ENCODE results near the gene RBM26.

DNA sequence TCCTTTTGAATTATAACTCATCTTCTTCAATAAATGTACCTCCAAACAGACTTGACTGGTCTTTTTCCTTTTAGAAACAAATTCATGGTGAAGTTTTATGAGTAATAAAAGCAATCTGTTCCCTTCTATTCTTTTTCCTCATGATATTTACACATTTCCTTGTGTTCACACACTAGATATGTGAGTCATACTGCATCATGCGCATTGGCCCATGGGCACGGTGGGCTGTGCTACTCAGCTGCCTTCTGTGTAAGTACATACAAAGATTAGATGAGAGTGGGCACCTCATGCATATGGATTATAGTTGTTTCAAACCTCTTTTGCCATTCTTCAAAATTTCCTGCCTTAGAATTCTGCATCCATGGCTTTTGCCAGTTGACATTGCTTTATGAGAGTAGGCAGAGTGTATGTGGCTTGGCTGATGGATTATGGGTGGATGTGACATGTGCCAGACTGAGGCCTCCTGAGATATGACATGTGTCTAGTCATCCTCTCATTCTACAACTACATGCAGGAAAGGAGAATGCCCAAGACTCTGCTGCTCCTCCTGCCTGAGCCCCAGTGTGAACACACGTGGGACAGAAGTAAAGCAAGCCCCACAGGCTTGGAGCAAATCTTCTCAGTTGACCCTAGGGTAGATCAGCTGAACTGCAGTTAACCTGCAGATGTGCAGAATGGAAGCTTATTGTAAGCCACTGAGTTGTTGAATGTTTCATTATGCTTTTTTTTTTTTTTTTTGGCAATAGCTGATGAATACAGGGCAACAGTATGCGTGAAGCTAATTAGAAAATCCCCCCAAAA is 109.9 kb downstream of the RBM26 start:
- TF ChIP-seq, protein P1, sequence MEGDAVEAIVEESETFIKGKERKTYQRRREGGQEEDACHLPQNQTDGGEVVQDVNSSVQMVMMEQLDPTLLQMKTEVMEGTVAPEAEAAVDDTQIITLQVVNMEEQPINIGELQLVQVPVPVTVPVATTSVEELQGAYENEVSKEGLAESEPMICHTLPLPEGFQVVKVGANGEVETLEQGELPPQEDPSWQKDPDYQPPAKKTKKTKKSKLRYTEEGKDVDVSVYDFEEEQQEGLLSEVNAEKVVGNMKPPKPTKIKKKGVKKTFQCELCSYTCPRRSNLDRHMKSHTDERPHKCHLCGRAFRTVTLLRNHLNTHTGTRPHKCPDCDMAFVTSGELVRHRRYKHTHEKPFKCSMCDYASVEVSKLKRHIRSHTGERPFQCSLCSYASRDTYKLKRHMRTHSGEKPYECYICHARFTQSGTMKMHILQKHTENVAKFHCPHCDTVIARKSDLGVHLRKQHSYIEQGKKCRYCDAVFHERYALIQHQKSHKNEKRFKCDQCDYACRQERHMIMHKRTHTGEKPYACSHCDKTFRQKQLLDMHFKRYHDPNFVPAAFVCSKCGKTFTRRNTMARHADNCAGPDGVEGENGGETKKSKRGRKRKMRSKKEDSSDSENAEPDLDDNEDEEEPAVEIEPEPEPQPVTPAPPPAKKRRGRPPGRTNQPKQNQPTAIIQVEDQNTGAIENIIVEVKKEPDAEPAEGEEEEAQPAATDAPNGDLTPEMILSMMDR (IDR thresholded peaks at IDR 0.05), result no peak
- no peak for TF ChIP-seq ZFX (IDR thresholded peaks at IDR 0.05; ENCODE audit: borderline replicate concordance)
